ENCODE results near the gene HPF1.
"Not testable (repeated sequence)": the region's sequence is repeated elsewhere in the genome, so short reads cannot be mapped to it uniquely, and the experiment has no call there.

HPF1 gene

DNA sequence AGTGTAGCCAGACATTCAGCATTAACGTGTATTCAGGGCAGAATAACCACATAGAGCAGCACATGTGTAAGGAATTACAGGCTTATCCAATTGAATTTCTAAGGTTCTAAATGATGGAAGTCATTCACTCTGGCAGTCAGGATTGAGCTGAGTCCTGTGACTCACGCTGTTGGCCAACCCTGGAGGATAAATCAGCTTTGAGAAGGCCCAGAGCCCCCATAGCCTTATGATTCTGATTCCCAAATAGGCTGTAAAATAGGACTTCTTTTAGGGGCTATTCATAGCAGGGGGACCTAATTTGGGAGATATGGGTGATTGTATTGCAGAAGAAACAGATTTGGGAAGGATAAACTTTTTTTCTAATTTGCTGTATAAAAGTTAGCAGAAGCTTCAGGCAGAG, 8.1 kb upstream of the HPF1 start:
- Mint-ChIP-seq H3K27ac (no peak overlapping the region), H3K4me1 (peaks cover 3% of the 10 kb centered on the region), H3K9me3 (no peaks in the 10 kb centered on the region), H3K36me3 (no peaks in the 10 kb centered on the region), H3K4me3 (no peak overlapping the region), H3K27me3 (no peaks in the 10 kb centered on the region)
- no peak for ATAC-seq

DNA sequence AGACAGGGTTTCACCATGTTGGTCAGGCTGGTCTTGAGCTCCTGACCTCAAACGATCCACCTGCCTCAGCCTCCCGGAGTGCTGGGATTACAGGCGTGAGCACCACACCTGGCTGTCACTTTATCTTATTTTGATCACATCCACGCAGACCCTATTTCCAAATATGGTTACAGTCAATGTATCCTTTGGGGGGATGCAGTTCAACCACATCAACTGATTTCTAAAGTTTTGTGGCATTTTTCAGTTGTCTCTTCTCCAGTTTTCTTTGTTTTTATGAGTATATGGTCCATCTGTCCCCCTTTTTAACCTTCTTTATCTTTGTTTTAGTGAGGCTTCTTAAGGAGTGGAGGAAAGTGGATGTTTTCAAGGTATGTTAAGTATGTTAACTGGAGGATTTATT, 4.1 kb upstream of the HPF1 start:
- Mint-ChIP-seq H3K27me3 (no peaks in the 10 kb centered on the region), H3K36me3 (no peaks in the 10 kb centered on the region), H3K4me1 (peaks cover 18% of the 10 kb centered on the region), H3K27ac (no peak overlapping the region), H3K4me3 (no peak overlapping the region), H3K9me3 (no peaks in the 10 kb centered on the region)
- ATAC-seq = no peak

GRCh38 chr4:169758401-169758962, 738 bp upstream of the HPF1 start:
- ATAC-seq = no peak
- peak overlapping the region; percentile 76 for H3K27ac Mint-ChIP-seq
- no peaks in the 10 kb centered on the region for H3K9me3 Mint-ChIP-seq
- no peaks in the 10 kb centered on the region for H3K36me3 Mint-ChIP-seq
- peak overlapping the region; percentile 90 for H3K4me3 Mint-ChIP-seq
- peaks cover 26% of the 10 kb centered on the region for H3K4me1 Mint-ChIP-seq
- no peaks in the 10 kb centered on the region for H3K27me3 Mint-ChIP-seq

- Mint-ChIP-seq H3K27ac (peak overlapping the region; percentile 76), H3K36me3 (peaks cover 5% of the 10 kb centered on the region), H3K4me3 (peak overlapping the region; percentile 90), H3K9me3 (no peaks in the 10 kb centered on the region), H3K4me1 (peaks cover 26% of the 10 kb centered on the region), H3K27me3 (no peaks in the 10 kb centered on the region)
- ATAC-seq = peak; percentile 3
Observed at GRCh38 chr4:169756971-169757574, 671 bp downstream of the HPF1 start.

DNA sequence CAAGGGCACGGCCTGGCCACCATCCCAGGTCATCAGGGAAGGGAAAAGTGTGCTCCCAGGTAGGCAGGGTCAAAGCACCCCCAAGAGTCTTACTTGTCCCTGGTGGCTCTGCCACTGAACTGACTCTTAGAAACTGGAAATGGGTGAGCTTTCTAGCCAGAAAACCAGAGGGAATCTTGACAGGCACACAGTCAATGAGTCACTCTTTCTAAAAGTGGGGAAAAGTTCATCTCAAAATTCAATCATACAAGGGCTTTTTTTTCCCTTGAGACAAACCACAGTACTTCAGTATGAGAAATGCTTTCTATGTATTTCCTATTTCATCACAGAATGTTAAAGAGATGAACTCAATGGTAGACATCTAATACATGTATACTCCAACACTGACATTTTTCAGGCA, 12.5 kb downstream of the HPF1 start:
- no peaks in the 10 kb centered on the region for H3K27me3 Mint-ChIP-seq
- H3K36me3 Mint-ChIP-seq = peaks cover 32% of the 10 kb centered on the region
- no peak overlapping the region for H3K27ac Mint-ChIP-seq
- H3K4me3 Mint-ChIP-seq = no peak overlapping the region
- ATAC-seq = no peak
- no peaks in the 10 kb centered on the region for H3K4me1 Mint-ChIP-seq
- H3K9me3 Mint-ChIP-seq = no peaks in the 10 kb centered on the region

DNA sequence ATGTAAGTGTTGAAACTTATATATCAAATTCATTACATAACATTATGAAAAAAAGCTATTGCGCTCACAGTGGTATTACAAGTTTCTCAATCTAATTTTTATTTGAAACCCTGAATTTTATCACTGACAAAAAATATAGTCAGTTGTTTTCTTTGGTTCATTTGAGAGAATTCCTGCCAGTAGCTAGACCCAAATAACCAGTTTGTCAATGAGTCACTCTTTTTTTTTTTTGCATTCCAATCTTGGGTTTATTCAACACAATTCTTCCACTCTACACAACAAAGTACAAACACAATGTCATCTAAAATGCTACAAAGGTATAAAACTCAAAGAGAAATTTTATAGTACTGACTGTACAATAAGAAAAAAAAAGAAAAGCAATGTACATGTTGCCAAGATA, 13.1 kb downstream of the HPF1 start:
- no peak overlapping the region for H3K27ac Mint-ChIP-seq
- H3K9me3 Mint-ChIP-seq = no peaks in the 10 kb centered on the region
- no peaks in the 10 kb centered on the region for H3K27me3 Mint-ChIP-seq
- no peak overlapping the region for H3K4me3 Mint-ChIP-seq
- H3K4me1 Mint-ChIP-seq = no peaks in the 10 kb centered on the region
- no peak for ATAC-seq
- H3K36me3 Mint-ChIP-seq = peaks cover 31% of the 10 kb centered on the region

DNA sequence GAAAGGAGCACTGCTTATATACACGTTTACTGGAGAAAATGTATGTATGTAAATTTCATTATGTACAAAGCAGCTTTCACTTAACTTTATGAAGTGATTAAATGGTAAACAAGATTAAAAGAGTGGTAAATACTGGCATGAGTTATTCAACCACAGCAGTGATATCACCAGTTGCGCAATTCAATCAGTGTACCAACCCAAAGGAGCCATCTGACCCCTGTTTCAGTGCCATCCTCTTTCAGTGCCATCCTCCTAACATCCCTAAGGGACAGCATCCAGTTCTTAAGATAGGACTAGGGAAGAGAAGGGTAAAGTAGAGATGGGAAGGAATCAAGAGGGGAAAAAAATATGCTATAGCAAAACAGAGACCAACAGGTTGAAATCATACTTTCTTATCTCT, 16.2 kb downstream of the HPF1 start:
- H3K4me1 Mint-ChIP-seq = no peaks in the 10 kb centered on the region
- no peak overlapping the region for H3K4me3 Mint-ChIP-seq
- no peak for ATAC-seq
- H3K27me3 Mint-ChIP-seq = no peaks in the 10 kb centered on the region
- no peaks in the 10 kb centered on the region for H3K9me3 Mint-ChIP-seq
- H3K27ac Mint-ChIP-seq = no peak overlapping the region
- H3K36me3 Mint-ChIP-seq = peaks cover 43% of the 10 kb centered on the region

DNA sequence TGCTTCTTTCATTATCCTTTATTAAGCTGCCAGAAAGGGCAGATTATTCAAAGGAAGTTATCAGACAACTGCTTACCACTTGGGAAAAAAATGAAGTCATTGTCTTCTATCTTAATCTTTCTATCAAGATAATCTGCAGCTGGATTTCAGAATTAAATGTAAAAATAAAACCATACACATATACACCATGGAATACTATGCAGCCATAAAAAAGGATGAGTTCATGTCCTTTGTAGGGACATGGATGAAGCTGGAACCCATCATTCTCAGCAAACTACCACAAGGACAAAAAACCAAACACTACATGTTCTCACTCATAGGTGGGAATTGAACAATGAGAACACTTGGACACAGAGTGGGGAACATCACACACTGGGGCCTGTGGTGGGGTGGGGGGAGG, 19.1 kb downstream of the HPF1 start:
- H3K36me3 Mint-ChIP-seq = peaks cover 46% of the 10 kb centered on the region
- not testable (repeated sequence) for H3K27me3 Mint-ChIP-seq, H3K27ac Mint-ChIP-seq, H3K9me3 Mint-ChIP-seq, ATAC-seq, H3K4me1 Mint-ChIP-seq, H3K4me3 Mint-ChIP-seq

GRCh38 chr4:169730564-169730963, 27.2 kb downstream of the HPF1 start:
- Mint-ChIP-seq H3K36me3 (peaks cover 29% of the 10 kb centered on the region), H3K27ac (no peak overlapping the region), H3K4me3 (no peak overlapping the region), H3K27me3 (no peaks in the 10 kb centered on the region), H3K4me1 (no peaks in the 10 kb centered on the region), H3K9me3 (no peaks in the 10 kb centered on the region)
- ATAC-seq = no peak

- Mint-ChIP-seq H3K36me3 (peaks cover 18% of the 10 kb centered on the region), H3K27me3 (no peaks in the 10 kb centered on the region), H3K27ac (no peak overlapping the region), H3K9me3 (no peaks in the 10 kb centered on the region), H3K4me3 (no peak overlapping the region), H3K4me1 (no peaks in the 10 kb centered on the region)
- no peak for ATAC-seq
Observed at GRCh38 chr4:169727616-169728015, 30.1 kb downstream of the HPF1 start.

GRCh38 chr4:169724260-169724659, 33.5 kb downstream of the HPF1 start:
- Mint-ChIP-seq H3K27ac (no peak overlapping the region), H3K9me3 (no peaks in the 10 kb centered on the region), H3K4me1 (no peaks in the 10 kb centered on the region), H3K27me3 (no peaks in the 10 kb centered on the region), H3K4me3 (no peak overlapping the region), H3K36me3 (peaks cover 13% of the 10 kb centered on the region)
- no peak for ATAC-seq

GRCh38 chr4:169723207-169723965, 34.4 kb downstream of the HPF1 start:
- H3K27ac Mint-ChIP-seq = no peak overlapping the region
- no peaks in the 10 kb centered on the region for H3K27me3 Mint-ChIP-seq
- H3K4me1 Mint-ChIP-seq = no peaks in the 10 kb centered on the region
- no peak overlapping the region for H3K4me3 Mint-ChIP-seq
- ATAC-seq = no peak
- H3K36me3 Mint-ChIP-seq = peaks cover 19% of the 10 kb centered on the region
- no peaks in the 10 kb centered on the region for H3K9me3 Mint-ChIP-seq

DNA sequence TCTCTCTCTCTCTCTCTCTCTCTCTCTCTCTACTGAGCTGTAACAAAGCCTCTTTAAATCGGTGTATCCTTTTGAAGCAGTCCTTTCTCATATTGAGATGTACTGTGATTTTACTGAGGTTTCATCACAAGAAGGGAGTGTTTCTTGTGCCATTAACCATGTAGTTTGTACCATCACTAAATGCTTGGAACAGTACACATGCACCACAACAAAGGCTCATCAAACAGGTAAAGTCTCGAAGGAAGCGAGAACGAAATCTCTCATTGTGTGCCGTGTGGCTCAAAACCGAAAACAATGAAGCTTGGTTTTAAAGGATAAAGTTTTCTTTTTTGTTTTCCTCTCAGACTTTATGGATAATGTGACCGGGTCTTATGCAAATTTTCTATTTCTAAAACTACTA, 37.2 kb downstream of the HPF1 start:
- Mint-ChIP-seq H3K27me3 (no peaks in the 10 kb centered on the region), H3K4me3 (no peak overlapping the region), H3K27ac (no peak overlapping the region), H3K4me1 (no peaks in the 10 kb centered on the region), H3K36me3 (peaks cover 29% of the 10 kb centered on the region), H3K9me3 (no peaks in the 10 kb centered on the region)
- ATAC-seq = no peak

GRCh38 chr4:169716677-169717076, 41.1 kb downstream of the HPF1 start:
- H3K9me3 Mint-ChIP-seq = no peaks in the 10 kb centered on the region

DNA sequence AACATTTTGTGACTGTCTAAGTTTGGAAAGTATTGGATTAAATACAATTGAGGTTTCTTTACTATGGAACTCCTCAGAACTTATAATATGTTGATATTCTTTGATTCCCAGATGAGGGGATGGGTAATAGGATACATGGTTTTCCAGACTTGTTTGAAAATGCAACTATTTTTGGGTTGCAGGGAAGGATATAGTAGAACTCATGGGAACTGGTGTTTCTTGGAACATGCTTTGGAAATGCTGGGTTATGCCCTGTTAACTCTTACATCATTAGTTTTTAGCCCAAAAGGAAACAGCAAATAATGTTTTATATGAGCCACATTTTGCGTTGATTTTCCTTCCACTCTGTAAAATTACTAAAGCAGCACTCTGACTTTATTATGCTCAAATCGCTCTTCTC, 41.9 kb downstream of the HPF1 start:
- Mint-ChIP-seq H3K9me3 (no peaks in the 10 kb centered on the region), H3K27me3 (no peaks in the 10 kb centered on the region), H3K27ac (no peak overlapping the region), H3K4me1 (no peaks in the 10 kb centered on the region), H3K36me3 (peaks cover 51% of the 10 kb centered on the region), H3K4me3 (no peak overlapping the region)
- no peak for ATAC-seq

More at GRCh38 chr4:169716677-169717076, 41.1 kb downstream of the HPF1 start:
- no peak overlapping the region for H3K27ac Mint-ChIP-seq
- H3K27me3 Mint-ChIP-seq = no peaks in the 10 kb centered on the region
- H3K4me3 Mint-ChIP-seq = no peak overlapping the region
- no peaks in the 10 kb centered on the region for H3K4me1 Mint-ChIP-seq
- peaks cover 46% of the 10 kb centered on the region for H3K36me3 Mint-ChIP-seq
- ATAC-seq = no peak
